Fibroblast of peridontal ligament (primary cell): ENCODE results near the gene CDC42SE2.

Experiments
- DNase-seq: peaks from one replicate; pipeline ENCODE4 v3.0.0-alpha.2; 2010; ENCODE audit errors: extremely low read depth

Gene CDC42SE2

GRCh38 chr5:131263648-131264450 lies at the start of gene CDC42SE2:
Gene CDC42SE2 (plus strand): TSS chr5:131264053. CDS start chr5:131359494, 95,441 bp downstream.
- DNase-seq: peak; percentile 64

- DNase-seq: no peak
Measured at GRCh38 chr5:131214609-131215227, 49.1 kb upstream of the CDC42SE2 start.

GRCh38 chr5:131217791-131218190 lies 46.1 kb upstream of the CDC42SE2 start:
- no peak for DNase-seq

GRCh38 chr5:131218392-131218791 lies 45.5 kb upstream of the CDC42SE2 start:
- no peak for DNase-seq

- no peak for DNase-seq
Measured at GRCh38 chr5:131220566-131220965, 43.3 kb upstream of the CDC42SE2 start.

- DNase-seq: no peak
Measured at GRCh38 chr5:131221008-131221703, 42.7 kb upstream of the CDC42SE2 start.

- peak; percentile 50 for DNase-seq
Measured at GRCh38 chr5:131221888-131222287, 42.0 kb upstream of the CDC42SE2 start.

- no peak for DNase-seq
Measured at GRCh38 chr5:131222731-131223130, 41.1 kb upstream of the CDC42SE2 start.

GRCh38 chr5:131223751-131224386 lies 40.0 kb upstream of the CDC42SE2 start:
- no peak for DNase-seq

- no peak for DNase-seq
Measured at GRCh38 chr5:131224387-131225201, 39.3 kb upstream of the CDC42SE2 start.

GRCh38 chr5:131225282-131225974 lies 38.4 kb upstream of the CDC42SE2 start:
- no peak for DNase-seq

- no peak for DNase-seq
Measured at GRCh38 chr5:131226899-131227298, 37.0 kb upstream of the CDC42SE2 start.

- peak; percentile 21 for DNase-seq
Measured at GRCh38 chr5:131228646-131229045, 35.2 kb upstream of the CDC42SE2 start.

GRCh38 chr5:131229623-131230022 lies 34.2 kb upstream of the CDC42SE2 start:
- DNase-seq: no peak

- no peak for DNase-seq
Measured at GRCh38 chr5:131230406-131230805, 33.4 kb upstream of the CDC42SE2 start.

- no peak for DNase-seq
Measured at GRCh38 chr5:131239686-131240085, 24.2 kb upstream of the CDC42SE2 start.

- peak; percentile 87 for DNase-seq
Measured at GRCh38 chr5:131242728-131243255, 21.1 kb upstream of the CDC42SE2 start.

GRCh38 chr5:131245312-131245711 lies 18.5 kb upstream of the CDC42SE2 start:
- DNase-seq: no peak

GRCh38 chr5:131245948-131246347 lies 17.9 kb upstream of the CDC42SE2 start:
- no peak for DNase-seq

GRCh38 chr5:131246504-131246903 lies 17.3 kb upstream of the CDC42SE2 start:
- no peak for DNase-seq
